BLaER1 treated with 17β-estradiol and CSF1 and Interleukin-3, amounts not matched to agents 10 nM and 100 nM (cell line): ENCODE results near the gene PPP2R2D.

Experiments used
- H3K27ac ChIP-seq, 11 experiments: shearing (Covaris generic); formaldehyde crosslinking; 2 replicates each; pipeline ENCODE4 v1.8.1; 2022
- H3K27me3 ChIP-seq, 11 experiments: shearing (Covaris generic); formaldehyde crosslinking; 2 replicates each; pipeline ENCODE4 v1.8.1; 2022
- H3K36me3 ChIP-seq, 11 experiments: shearing (Covaris generic); formaldehyde crosslinking; 2 replicates each; pipeline ENCODE4 v1.8.1; 2022
- H3K4me1 ChIP-seq, 10 experiments: shearing (Covaris generic); formaldehyde crosslinking; 2 replicates each; pipeline ENCODE4 v1.8.1; 2022
- H3K4me2 ChIP-seq, 11 experiments: shearing (Covaris generic); formaldehyde crosslinking; 2 replicates each; pipeline ENCODE4 v1.8.1; 2022
- H3K4me3 ChIP-seq, 10 experiments: shearing (Covaris generic); formaldehyde crosslinking; 2 replicates each; pipeline ENCODE4 v1.8.1; 2022
- H3K9ac ChIP-seq, 11 experiments: shearing (Covaris generic); formaldehyde crosslinking; 2 replicates each; pipeline ENCODE4 v1.8.1; 2022
- H3K9me3 ChIP-seq, 11 experiments: shearing (Covaris generic); formaldehyde crosslinking; replicated peaks in 1 of 11; 2 replicates each; pipeline ENCODE4 v1.8.1; 2022
- H4K20me1 ChIP-seq, 11 experiments: shearing (Covaris generic); formaldehyde crosslinking; 2 replicates each; pipeline ENCODE4 v1.8.1; 2022
- Cebpa-rat ChIP-seq, 11 experiments: shearing (Covaris generic); IDR thresholded peaks; 2 replicates each; pipeline ENCODE4 v1.8.1; 2022

Gene PPP2R2D

GRCh38 chr10:131978366-131978765 is 77.6 kb downstream of the PPP2R2D start:
- no peak for TF ChIP-seq Cebpa-rat (IDR thresholded peaks at IDR 0.05)
- Histone ChIP-seq H3K4me3 (peak overlapping the region in 4 of 10 experiments; percentile 37 to 95 (median 87); a peak in 7 of 20 replicates), H3K4me1 (peaks cover 76 to 87% (median 81%) of the 10 kb centered on the region in 10 experiments), H3K4me2 (peak overlapping the region; percentile 90 to 99 (median 97); a peak in 21 of 22 replicates), H4K20me1 (peaks cover 68 to 83% (median 76%) of the 10 kb centered on the region in 11 experiments), H3K9me3 (no peaks in the 10 kb centered on the region; a peak in 1 of 22 replicates), H3K36me3 (peaks cover 0 to 39% (median 8%) of the 10 kb centered on the region in 11 experiments; a peak in 12 of 22 replicates), H3K27me3 (no peaks in the 10 kb centered on the region), H3K27ac (peak overlapping the region in 4 of 11 experiments; percentile 67 to 82 (median 78); a peak in 5 of 22 replicates), H3K9ac (peak overlapping the region in 9 of 11 experiments; percentile 0 to 91 (median 86); a peak in 11 of 22 replicates)

DNA sequence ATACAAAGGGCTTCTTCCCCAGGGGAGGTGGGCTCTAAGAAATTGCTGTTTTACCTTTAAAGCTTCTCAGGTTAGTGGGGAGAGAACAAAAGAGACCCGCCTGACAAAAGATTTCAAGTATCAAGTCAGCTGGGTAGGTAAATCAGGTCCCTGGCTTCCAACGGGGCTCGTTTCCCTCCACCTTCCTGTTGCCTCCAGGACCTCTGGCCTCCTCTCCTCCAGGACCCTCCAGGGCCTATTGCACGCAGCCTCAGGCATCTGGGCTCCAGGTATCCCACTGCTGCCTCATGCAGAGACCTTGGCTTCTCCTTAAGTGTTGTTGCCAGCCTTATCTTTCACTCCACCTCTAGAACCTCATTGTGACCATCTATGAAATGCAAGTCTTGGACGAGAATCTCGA is 78.0 kb downstream of the PPP2R2D start:
- TF ChIP-seq Cebpa-rat (IDR thresholded peaks at IDR 0.05): no peak
- no peaks in the 10 kb centered on the region for H3K27me3 ChIP-seq
- no peaks in the 10 kb centered on the region; a peak in 1 of 22 replicates for H3K9me3 ChIP-seq
- peaks cover 63 to 78% (median 71%) of the 10 kb centered on the region in 11 experiments for H4K20me1 ChIP-seq
- H3K4me3 ChIP-seq: peak overlapping the region in 6 of 10 experiments; percentile 37 to 95 (median 84); a peak in 11 of 20 replicates
- H3K9ac ChIP-seq: peak overlapping the region in 9 of 11 experiments; percentile 0 to 91 (median 86); a peak in 13 of 22 replicates
- H3K4me1 ChIP-seq: peaks cover 72 to 86% (median 79%) of the 10 kb centered on the region in 10 experiments
- peak overlapping the region in 4 of 11 experiments; percentile 67 to 82 (median 78); a peak in 6 of 22 replicates for H3K27ac ChIP-seq
- H3K4me2 ChIP-seq: peak overlapping the region; percentile 90 to 99 (median 97)
- H3K36me3 ChIP-seq: peaks cover 0 to 34% (median 8%) of the 10 kb centered on the region in 11 experiments; a peak in 12 of 22 replicates

- no peaks in the 10 kb centered on the region for H3K27me3 ChIP-seq
- peak overlapping the region; percentile 90 to 99 (median 97) for H3K4me2 ChIP-seq
- TF ChIP-seq Cebpa-rat (IDR thresholded peaks at IDR 0.05): no peak
- peak overlapping the region in 8 of 11 experiments; percentile 4 to 88 (median 71); a peak in 12 of 22 replicates for H3K27ac ChIP-seq
- peaks cover 0 to 2% (median 0%) of the 10 kb centered on the region in 11 experiments; a peak in 2 of 22 replicates for H3K9me3 ChIP-seq
- H3K4me1 ChIP-seq: peaks cover 67 to 81% (median 76%) of the 10 kb centered on the region in 10 experiments
- H3K4me3 ChIP-seq: peak overlapping the region in 8 of 10 experiments; percentile 82 to 96 (median 86); a peak in 12 of 20 replicates
- peaks cover 58 to 73% (median 66%) of the 10 kb centered on the region in 11 experiments for H4K20me1 ChIP-seq
- peaks cover 0 to 33% (median 7%) of the 10 kb centered on the region in 11 experiments; a peak in 12 of 22 replicates for H3K36me3 ChIP-seq
- H3K9ac ChIP-seq: peak overlapping the region; percentile 34 to 93 (median 86); a peak in 17 of 22 replicates
Observed at GRCh38 chr10:131979336-131979735, 78.5 kb downstream of the PPP2R2D start.

- no peak for TF ChIP-seq Cebpa-rat (IDR thresholded peaks at IDR 0.05)
- H3K4me1 ChIP-seq: peaks cover 62 to 76% (median 71%) of the 10 kb centered on the region in 10 experiments
- peak overlapping the region; percentile 90 to 99 (median 97) for H3K4me2 ChIP-seq
- H3K9ac ChIP-seq: peak overlapping the region; percentile 34 to 93 (median 86); a peak in 17 of 22 replicates
- H3K9me3 ChIP-seq: peaks cover 0 to 7% (median 0%) of the 10 kb centered on the region in 11 experiments; a peak in 4 of 22 replicates
- no peaks in the 10 kb centered on the region for H3K27me3 ChIP-seq
- peak overlapping the region; percentile 82 to 96 (median 90) for H3K4me3 ChIP-seq
- H3K36me3 ChIP-seq: peaks cover 0 to 28% (median 7%) of the 10 kb centered on the region in 11 experiments; a peak in 12 of 22 replicates
- peaks cover 53 to 68% (median 61%) of the 10 kb centered on the region in 11 experiments for H4K20me1 ChIP-seq
- H3K27ac ChIP-seq: peak overlapping the region in 9 of 11 experiments; percentile 4 to 88 (median 67); a peak in 13 of 22 replicates
Observed at GRCh38 chr10:131979821-131980270, 79.0 kb downstream of the PPP2R2D start.

- Histone ChIP-seq H3K9ac (peak overlapping the region; percentile 82 to 93 (median 86)), H3K4me2 (peak overlapping the region; percentile 90 to 99 (median 97)), H3K27me3 (no peaks in the 10 kb centered on the region), H3K4me3 (peak overlapping the region; percentile 82 to 96 (median 90)), H4K20me1 (peaks cover 48 to 63% (median 57%) of the 10 kb centered on the region in 11 experiments), H3K27ac (peak overlapping the region in 8 of 11 experiments; percentile 67 to 88 (median 79); a peak in 12 of 22 replicates), H3K36me3 (peaks cover 0 to 28% (median 7%) of the 10 kb centered on the region in 11 experiments; a peak in 12 of 22 replicates), H3K4me1 (peaks cover 57 to 71% (median 66%) of the 10 kb centered on the region in 10 experiments), H3K9me3 (peaks cover 0 to 12% (median 3%) of the 10 kb centered on the region in 11 experiments; a peak in 10 of 22 replicates)
- no peak for TF ChIP-seq Cebpa-rat (IDR thresholded peaks at IDR 0.05)
Observed at GRCh38 chr10:131980321-131980720, 79.5 kb downstream of the PPP2R2D start.

DNA sequence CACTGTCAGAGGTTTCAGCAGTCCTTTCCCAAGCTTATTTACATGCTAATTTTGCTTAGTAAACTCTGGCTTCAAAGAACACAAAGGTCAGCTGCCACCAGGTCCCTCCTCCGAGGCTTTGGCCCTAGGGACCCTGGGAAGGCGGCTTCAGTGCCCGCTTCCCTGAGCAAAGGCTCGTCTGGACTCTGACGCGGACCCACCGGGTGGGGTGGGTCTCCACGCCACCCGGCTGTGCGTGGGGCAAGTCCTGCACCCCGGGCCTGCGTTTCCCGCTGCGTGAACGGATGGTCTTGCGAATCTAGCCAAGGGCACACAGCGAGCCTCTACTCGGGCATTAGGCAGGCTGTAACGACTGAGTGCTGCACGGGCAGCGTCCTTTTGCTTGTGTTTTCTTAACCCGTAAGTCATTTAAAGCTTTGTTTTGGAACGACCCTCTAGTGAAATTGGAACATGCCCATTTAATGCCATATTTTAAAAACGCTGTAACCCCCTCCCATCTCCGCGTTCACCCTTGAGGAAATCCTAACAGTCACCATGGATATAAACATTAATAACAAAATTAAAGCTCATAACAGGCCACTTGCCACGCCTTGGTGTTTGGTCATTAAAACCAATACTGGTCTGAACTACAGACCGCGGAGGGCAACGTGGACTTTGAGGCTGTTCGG is 80.1 kb downstream of the PPP2R2D start:
- peak overlapping the region; percentile 82 to 93 (median 86) for H3K9ac ChIP-seq

GRCh38 chr10:131981429-131982184 is 80.8 kb downstream of the PPP2R2D start, which contains the start of gene BNIP3:
BNIP3 (minus strand) TSS chr10:131981923; CDS start chr10:131981806, 117 bp downstream.
- Histone ChIP-seq H3K9ac (peak within 1 kb of the TSS; percentile 82 to 93 (median 86)), H3K4me3 (peak within 1 kb of the TSS; percentile 82 to 96 (median 90)), H3K27ac (peak within 1 kb of the TSS; percentile 69 to 88 (median 81)), H4K20me1 (peaks cover 35 to 50% (median 44%) of the 10 kb centered on the region in 11 experiments; a peak in 21 of 22 replicates), H3K27me3 (no peaks in the 10 kb centered on the region), H3K4me1 (peaks cover 44 to 58% (median 54%) of the 10 kb centered on the region in 10 experiments), H3K9me3 (peaks cover under 1 to 25% (median 16%) of the 10 kb centered on the region in 11 experiments; a peak in 20 of 22 replicates), H3K4me2 (peak within 1 kb of the TSS; percentile 90 to 99 (median 97)), H3K36me3 (peaks cover 0 to 23% (median 7%) of the 10 kb centered on the region in 11 experiments; a peak in 14 of 22 replicates)
- no peak for TF ChIP-seq Cebpa-rat (IDR thresholded peaks at IDR 0.05)

More for the DNA sequence above, 80.1 kb downstream of the PPP2R2D start:
- H4K20me1 ChIP-seq: peaks cover 43 to 58% (median 51%) of the 10 kb centered on the region in 11 experiments
- peaks cover 51 to 65% (median 61%) of the 10 kb centered on the region in 10 experiments for H3K4me1 ChIP-seq
- H3K27me3 ChIP-seq: no peaks in the 10 kb centered on the region
- H3K9me3 ChIP-seq: peaks cover 0 to 17% (median 9%) of the 10 kb centered on the region in 11 experiments; a peak in 16 of 22 replicates
- H3K36me3 ChIP-seq: peaks cover 0 to 23% (median 7%) of the 10 kb centered on the region in 11 experiments; a peak in 13 of 22 replicates
- peak overlapping the region; percentile 90 to 99 (median 97) for H3K4me2 ChIP-seq
- no peak for TF ChIP-seq Cebpa-rat (IDR thresholded peaks at IDR 0.05)
- H3K27ac ChIP-seq: peak overlapping the region; percentile 67 to 88 (median 80)
- peak overlapping the region; percentile 82 to 96 (median 90) for H3K4me3 ChIP-seq
